GM13977 (cell line): ENCODE results near the gene TGFA.

ENCODE experiments used
- DNase-seq: peaks from one replicate; pipeline ENCODE4 v3.0.0; 2012; ENCODE audit warnings: low spot score
- CTCF ChIP-seq: IDR thresholded peaks from 2 replicates; pipeline ENCODE4 v1.5.1; 2012; ENCODE audit warnings: mild to moderate bottlenecking, control low read depth; ENCODE audit not compliant: insufficient read depth; ENCODE audit errors: extremely low read depth, missing control alignments
- in situ Hi-C: fragments of 300-500 bp; cut with MboI; formaldehyde crosslinking; loops from one replicate; pipeline ENCODE4 v1.12.0; 2022; ENCODE audit warnings: low sequenced_read_pairs, low pct_unique_long_range_greater_than_20kb, mixed read lengths, inconsistent platforms; ENCODE audit not compliant: unreplicated experiment

The TGFA gene

DNA sequence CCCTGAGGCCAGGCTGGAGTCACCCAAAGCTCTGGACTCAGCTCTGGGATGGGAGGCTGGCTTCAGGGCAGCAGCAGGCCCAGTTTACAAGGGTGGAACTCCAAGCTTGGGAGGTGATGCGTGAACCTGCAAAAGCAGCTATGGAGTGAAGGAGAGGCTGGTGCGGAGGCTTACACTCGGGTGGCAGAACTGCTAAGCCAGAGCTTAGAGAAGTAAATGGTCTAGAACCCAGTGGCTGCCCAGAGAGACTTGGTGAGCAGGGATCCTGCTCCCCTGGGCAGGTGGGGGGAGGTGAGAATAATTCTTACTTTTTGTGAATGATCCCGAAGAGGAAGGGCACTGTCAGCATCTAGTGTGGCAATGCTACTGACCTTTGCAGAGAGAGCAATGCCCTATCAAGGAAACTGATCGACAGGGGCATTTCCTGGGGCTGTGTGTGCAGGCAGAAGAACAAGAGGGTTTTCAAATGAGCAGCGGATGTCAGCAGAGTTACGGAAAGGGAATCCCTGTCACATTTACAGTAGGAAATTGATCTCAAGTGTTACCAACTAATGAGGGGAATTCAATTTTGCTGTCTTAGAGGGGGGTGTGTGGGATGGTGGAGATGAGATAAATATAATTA, 80.4 kb downstream of the TGFA start:
- no peak for TF ChIP-seq CTCF
- no peak for DNase-seq
- in situ Hi-C loops: no loop called here

DNA sequence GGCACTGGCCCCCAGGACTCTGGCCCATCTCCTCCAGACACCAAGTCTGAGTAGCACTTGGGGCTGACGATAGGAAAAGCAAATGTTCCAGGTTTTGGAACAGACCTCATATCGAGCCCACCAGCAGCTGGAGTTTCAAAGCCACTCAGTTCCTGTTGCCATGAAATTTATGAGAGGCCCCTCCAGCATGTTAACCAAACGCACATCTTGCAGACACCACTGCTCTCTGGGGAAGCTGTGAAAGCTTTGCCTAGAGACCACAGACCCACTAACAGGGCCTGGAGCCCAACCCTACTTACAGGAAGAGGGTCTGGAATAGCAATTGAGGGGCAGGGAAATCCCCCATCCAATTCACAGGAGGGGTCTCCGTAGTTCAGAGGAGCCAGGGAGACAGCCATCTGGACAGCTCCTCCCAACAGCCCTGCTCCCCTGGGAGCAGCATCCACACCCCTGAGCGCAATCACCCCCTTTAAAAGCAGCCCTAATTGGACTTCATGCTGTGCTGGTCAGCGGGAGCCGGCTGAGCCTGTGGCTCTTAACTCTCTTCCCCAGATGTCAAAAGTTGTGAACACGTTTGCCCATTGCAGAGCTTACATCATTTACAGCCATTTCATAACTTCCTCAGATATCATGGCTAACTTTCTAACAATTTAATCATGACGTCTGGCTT, 81.3 kb downstream of the TGFA start:
- in situ Hi-C loops: no loop called here
- no peak for TF ChIP-seq CTCF
- no peak for DNase-seq

GRCh38 chr2:70471129-70471528, 82.5 kb downstream of the TGFA start:
- DNase-seq: no peak
- in situ Hi-C loops: no loop called here
- no peak for TF ChIP-seq CTCF

GRCh38 chr2:70469961-70470360, 83.7 kb downstream of the TGFA start:
- in situ Hi-C loops: no loop called here
- DNase-seq: no peak
- no peak for TF ChIP-seq CTCF

- no peak for TF ChIP-seq CTCF
- no peak for DNase-seq
- in situ Hi-C loops: no loop called here
Measured at GRCh38 chr2:70469435-70469834, 84.2 kb downstream of the TGFA start.

GRCh38 chr2:70468878-70469277, 84.7 kb downstream of the TGFA start:
- no peak for TF ChIP-seq CTCF
- no peak for DNase-seq
- in situ Hi-C loops: no loop called here
